ENCODE data around the gene LRRC4C.

Gene LRRC4C

GRCh38 chr11:41459465-41460401 lies at the start of gene LRRC4C:
LRRC4C (minus strand) TSS chr11:41459652.
- no peak for ATAC-seq

- ATAC-seq = no peak
Observed at GRCh38 chr11:41508121-41508520, 48.7 kb upstream of the LRRC4C start.

GRCh38 chr11:41499429-41499828 lies 40.0 kb upstream of the LRRC4C start:
- no peak for ATAC-seq

GRCh38 chr11:41498726-41499125 lies 39.3 kb upstream of the LRRC4C start:
- ATAC-seq = no peak

GRCh38 chr11:41497974-41498373 lies 38.5 kb upstream of the LRRC4C start:
- no peak for ATAC-seq

- no peak for ATAC-seq
Observed at GRCh38 chr11:41494716-41495115, 35.3 kb upstream of the LRRC4C start.

- ATAC-seq = no peak
Observed at GRCh38 chr11:41486424-41486823, 27.0 kb upstream of the LRRC4C start.

GRCh38 chr11:41483956-41484355 lies 24.5 kb upstream of the LRRC4C start:
- no peak for ATAC-seq

GRCh38 chr11:41479179-41479578 lies 19.7 kb upstream of the LRRC4C start:
- no peak for ATAC-seq

GRCh38 chr11:41461057-41461681 lies 1.7 kb upstream of the LRRC4C start:
- no peak for ATAC-seq

- no peak for ATAC-seq
Observed at GRCh38 chr11:41458641-41459040, 811 bp downstream of the LRRC4C start.

GRCh38 chr11:41458154-41458553 lies 1.3 kb downstream of the LRRC4C start:
- ATAC-seq = no peak

GRCh38 chr11:41457216-41458014 lies 2.0 kb downstream of the LRRC4C start:
- no peak for ATAC-seq

GRCh38 chr11:41456269-41456668 lies 3.2 kb downstream of the LRRC4C start:
- ATAC-seq = no peak

- no peak for ATAC-seq
Observed at GRCh38 chr11:41451011-41451410, 8.4 kb downstream of the LRRC4C start.

GRCh38 chr11:41449483-41450050 lies 9.9 kb downstream of the LRRC4C start:
- no peak for ATAC-seq

GRCh38 chr11:41446566-41446965 lies 12.9 kb downstream of the LRRC4C start:
- no peak for ATAC-seq

- ATAC-seq = no peak
Observed at GRCh38 chr11:41446107-41446506, 13.3 kb downstream of the LRRC4C start.

- no peak for ATAC-seq
Observed at GRCh38 chr11:41437006-41437490, 22.4 kb downstream of the LRRC4C start.

- ATAC-seq = no peak
Observed at GRCh38 chr11:41435531-41435930, 23.9 kb downstream of the LRRC4C start.

- no peak for ATAC-seq
Observed at GRCh38 chr11:41431784-41432183, 27.7 kb downstream of the LRRC4C start.

- ATAC-seq = no peak
Observed at GRCh38 chr11:41419901-41420300, 39.6 kb downstream of the LRRC4C start.

Data from activated CD4-positive, CD25-positive, alpha-beta regulatory T cell treated with anti-CD3 and anti-CD28 coated beads, Interleukin-2, amount 50 U/mL, for 24 hours (primary cell).